Measurements from ENCODE around the gene MLLT6. TPM values are rescaled to one million over a fixed set of nuclear protein-coding genes. Genes with fewer than 3 reads are reported as not detected.

The MLLT6 gene
- total and polyA plus RNA-seq, 2 of the 13 experiments (the other 11 are each of a cell fraction or from before 2014, with no cell fraction given) = 50.7 to 69.5 TPM

GRCh38 chr17:38674014-38674748, 30.9 kb upstream of the MLLT6 start (continued):
- TF ChIP-seq KDM6A (CRISPR knock-in tag; IDR thresholded peaks at IDR 0.05; ENCODE audit: low read depth) = no peak
- no peak for TF ChIP-seq CHD2 (IDR thresholded peaks at IDR 0.05; ENCODE audit: low read depth, low read length)
- TF ChIP-seq ZBTB38 (CRISPR knock-in tag; IDR thresholded peaks at IDR 0.05) = no peak; the same call in 1 of the 2 replicates
- no peak for TF ChIP-seq DRAP1 (CRISPR knock-in tag; IDR thresholded peaks at IDR 0.05)
- TF ChIP-seq ZNF552 (CRISPR knock-in tag; IDR thresholded peaks at IDR 0.05; ENCODE audit: borderline replicate concordance) = no peak
- TF ChIP-seq NFIB (CRISPR knock-in tag; IDR thresholded peaks at IDR 0.05; ENCODE audit: borderline replicate concordance) = no peak
- no peak for TF ChIP-seq PLRG1 (conservative IDR thresholded peaks at IDR 0.05)
- TF ChIP-seq ZBTB10 (CRISPR knock-in tag; IDR thresholded peaks at IDR 0.05; ENCODE audit: borderline replicate concordance) = no peak
- TF ChIP-seq STAT5B (CRISPR knock-in tag; IDR thresholded peaks at IDR 0.05) = no peak
- TF ChIP-seq ZBTB43 (CRISPR knock-in tag; conservative IDR thresholded peaks at IDR 0.05) = no peak
- no peak for TF ChIP-seq ZNF274 (CRISPR knock-in tag; IDR thresholded peaks at IDR 0.05)
- TF ChIP-seq ZNF260 (CRISPR knock-in tag; IDR thresholded peaks at IDR 0.05; ENCODE audit: borderline replicate concordance, low read depth) = no peak
- TF ChIP-seq ZSCAN20 (CRISPR knock-in tag; IDR thresholded peaks at IDR 0.05; ENCODE audit: borderline replicate concordance) = no peak; the same call in 1 of the 2 replicates
- no peak for TF ChIP-seq THAP7 (CRISPR knock-in tag; IDR thresholded peaks at IDR 0.05)
- TF ChIP-seq ZNF331 (CRISPR knock-in tag; IDR thresholded peaks at IDR 0.05) = no peak; the same call in 1 of the 2 replicates
- TF ChIP-seq ZNF138 (CRISPR knock-in tag; IDR thresholded peaks at IDR 0.05; ENCODE audit: low read depth) = no peak
- TF ChIP-seq ZNF101 (CRISPR knock-in tag; IDR thresholded peaks at IDR 0.05; ENCODE audit: borderline replicate concordance, low read depth) = no peak
- TF ChIP-seq DBP (CRISPR knock-in tag; IDR thresholded peaks at IDR 0.05; ENCODE audit: not compliant biosample characterization) = no peak
- 0 out of 2 replicates have a peak, but pooled peaks have one; percentile 5 for TF ChIP-seq ZNF513 (CRISPR knock-in tag; conservative IDR thresholded peaks at IDR 0.05)
- TF ChIP-seq KMT2B (CRISPR knock-in tag; IDR thresholded peaks at IDR 0.05) = no peak
- TF ChIP-seq NCOA2 (CRISPR knock-in tag; IDR thresholded peaks at IDR 0.05) = no peak
- no peak for TF ChIP-seq MLX (CRISPR knock-in tag; IDR thresholded peaks at IDR 0.05)

Data from HepG2 (cell line).